Hepatocyte (in vitro differentiated cells): Measurements from ENCODE around the gene LCORL. TPM values are rescaled to one million over a fixed set of nuclear protein-coding genes. Genes with fewer than 3 reads are reported as not detected.

Experiments
- DNase-seq: peaks from one replicate; pipeline ENCODE4 v3.0.0-alpha.2; 2016; ENCODE audit warnings: low spot score
- H2AFZ ChIP-seq: fragments of 200-600 bp; sonication (generic); 2 replicates; pipeline ENCODE4 v1.6.0; 2016; ENCODE audit warnings: antibody characterized with exemption, mild to moderate bottlenecking
- H3K27ac ChIP-seq: fragments of 200-600 bp; sonication (generic); 2 replicates; pipeline ENCODE4 v1.5.1; 2016; ENCODE audit warnings: mild to moderate bottlenecking
- H3K27me3 ChIP-seq: fragments of 200-600 bp; sonication (generic); 2 replicates; pipeline ENCODE4 v1.6.1; 2016
- H3K36me3 ChIP-seq: fragments of 200-600 bp; sonication (generic); replicated peaks from 2 replicates; pipeline ENCODE4 v1.5.1; 2016; ENCODE audit warnings: low read depth; ENCODE audit not compliant: insufficient read depth
- H3K4me1 ChIP-seq: fragments of 200-600 bp; sonication (generic); 2 replicates; pipeline ENCODE4 v1.5.1; 2016; ENCODE audit warnings: mild to moderate bottlenecking, moderate library complexity; ENCODE audit not compliant: insufficient read depth
- H3K4me2 ChIP-seq: fragments of 200-600 bp; sonication (generic); 2 replicates; pipeline ENCODE4 v1.6.0; 2016
- H3K4me3 ChIP-seq: fragments of 200-600 bp; sonication (generic); 2 replicates; pipeline ENCODE4 v1.5.1; 2016; ENCODE audit warnings: mild to moderate bottlenecking
- H3K79me2 ChIP-seq: fragments of 200-600 bp; sonication (generic); 2 replicates; pipeline ENCODE4 v1.6.0; 2017; ENCODE audit warnings: mild to moderate bottlenecking
- H3K9me2 ChIP-seq: fragments of 200-600 bp; sonication (generic); replicated peaks from 2 replicates; pipeline ENCODE4 v1.6.0; 2017; ENCODE audit warnings: mild to moderate bottlenecking; ENCODE audit not compliant: insufficient read depth
- H3K9me3 ChIP-seq: fragments of 200-600 bp; sonication (generic); 2 replicates; pipeline ENCODE4 v1.5.1; 2016; ENCODE audit warnings: low read depth, mild to moderate bottlenecking
- H4K20me1 ChIP-seq: fragments of 200-600 bp; sonication (generic); 2 replicates; pipeline ENCODE4 v1.6.0; 2016; ENCODE audit warnings: mild to moderate bottlenecking; ENCODE audit not compliant: insufficient read depth, poor library complexity, severe bottlenecking
- CTCF ChIP-seq: fragments of 200-600 bp; sonication (generic); IDR thresholded peaks from 2 replicates; pipeline ENCODE4 v1.5.1; 2016; ENCODE audit warnings: antibody characterized with exemption, mild to moderate bottlenecking; ENCODE audit not compliant: poor library complexity
- EZH2 ChIP-seq: fragments of 200-600 bp; sonication (generic); IDR thresholded peaks from 2 replicates; pipeline ENCODE4 v1.6.1; 2016; ENCODE audit warnings: antibody characterized with exemption, mild to moderate bottlenecking, borderline replicate concordance
- EZH2phosphoT487 ChIP-seq: fragments of 200-600 bp; sonication (generic); IDR thresholded peaks from one replicate; pipeline ENCODE4 v1.6.1; 2018; ENCODE audit warnings: antibody characterized with exemption, mild to moderate bottlenecking, low read depth, moderate library complexity; ENCODE audit not compliant: unreplicated experiment, severe bottlenecking
- WGBS: methylation state at CpG from one replicate; pipeline ENCODE4 v1.1.6; 2016; ENCODE audit warnings: low lambda C conversion rate; ENCODE audit errors: missing lambda C conversion rate; 5-methylcytosine and 5-hydroxymethylcytosine counted together
- polyA plus RNA-seq: library from polyadenylated mRNA; unstranded; fragments of >200 nt; fragmentation: Nextera tagmentation; extraction: Ambion mirVana; gene quantifications from 2 replicates; pipeline ENCODE4 v1.2.1, GENCODE V29; 2016
- total RNA-seq: library from RNA; depleted of rRNA; stranded (reverse); fragments of >200 nt; gene quantifications from 2 replicates; pipeline ENCODE4 v1.2.3, GENCODE V29; 2014

Gene LCORL
- total and polyA plus RNA-seq, 2 experiments from 2014 or later, result 9.4 to 19.6 TPM

GRCh38 chr4:17956245-17956644, 65.3 kb downstream of the LCORL start:
- no peak for DNase-seq
- Histone ChIP-seq H3K27me3 (no peaks in the 10 kb centered on the region), H3K9me3 (no peaks in the 10 kb centered on the region), H3K36me3 (no peaks in the 10 kb centered on the region), H2AFZ (no peak overlapping the region), H3K9me2 (no peaks in the 10 kb centered on the region), H3K4me2 (no peak overlapping the region), H4K20me1 (no peaks in the 10 kb centered on the region), H3K79me2 (peaks cover 6% of the 10 kb centered on the region), H3K4me3 (no peak overlapping the region), H3K27ac (no peak overlapping the region), H3K4me1 (no peaks in the 10 kb centered on the region)
- TF ChIP-seq EZH2 (no peak), EZH2phosphoT487 (no peak), CTCF (no peak)
- 95% methylated on average over 4 of the region's 4 CpGs for WGBS

GRCh38 chr4:17945303-17945702, 76.3 kb downstream of the LCORL start:
- no peaks in the 10 kb centered on the region for H3K79me2 ChIP-seq
- TF ChIP-seq EZH2 (no peak), CTCF (no peak), EZH2phosphoT487 (no peak)
- no peaks in the 10 kb centered on the region for H3K9me3 ChIP-seq
- no peak overlapping the region for H3K27ac ChIP-seq
- no peak for DNase-seq
- H3K4me3 ChIP-seq, result no peak overlapping the region
- H2AFZ ChIP-seq, result no peak overlapping the region
- WGBS, result 98% methylated on average over 2 of the region's 2 CpGs
- H3K4me1 ChIP-seq, result no peaks in the 10 kb centered on the region
- no peak overlapping the region for H3K4me2 ChIP-seq
- no peaks in the 10 kb centered on the region for H4K20me1 ChIP-seq
- H3K36me3 ChIP-seq, result no peaks in the 10 kb centered on the region
- H3K9me2 ChIP-seq, result no peaks in the 10 kb centered on the region
- no peaks in the 10 kb centered on the region for H3K27me3 ChIP-seq

DNA sequence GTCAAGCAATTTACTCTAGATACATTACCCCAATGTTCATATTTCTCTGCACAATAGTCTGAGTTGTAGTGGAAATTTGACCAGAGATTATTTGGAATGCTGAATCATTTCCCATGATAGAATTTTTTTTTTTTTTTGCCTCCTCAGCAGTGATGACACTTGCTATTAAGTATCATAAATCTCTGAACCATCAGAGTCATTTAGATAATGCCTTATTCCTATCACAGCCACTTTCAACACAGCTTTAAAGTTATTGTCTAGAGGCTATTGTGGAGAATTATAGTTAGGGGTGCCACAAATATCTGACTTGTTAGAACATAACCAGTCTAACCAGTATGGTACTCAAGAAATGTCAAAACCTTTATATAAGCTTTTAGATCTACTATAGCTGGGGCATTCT, 79.8 kb downstream of the LCORL start:
- DNase-seq, result no peak
- H3K4me2 ChIP-seq, result no peak overlapping the region
- no peaks in the 10 kb centered on the region for H3K27me3 ChIP-seq

More for the DNA sequence above, 79.8 kb downstream of the LCORL start:
- Histone ChIP-seq H3K36me3 (no peaks in the 10 kb centered on the region), H4K20me1 (no peaks in the 10 kb centered on the region), H3K79me2 (peaks cover 4% of the 10 kb centered on the region), H3K9me2 (no peaks in the 10 kb centered on the region), H3K4me1 (no peaks in the 10 kb centered on the region), H3K27ac (no peak overlapping the region), H3K9me3 (no peaks in the 10 kb centered on the region), H3K4me3 (no peak overlapping the region), H2AFZ (no peak overlapping the region)
- TF ChIP-seq CTCF, result no peak
- no peak for TF ChIP-seq EZH2
- no peak for TF ChIP-seq EZH2phosphoT487
